Adrenal gland (tissue), 12 donors: ENCODE results near the gene SIL1. TPM values are rescaled to one million over a fixed set of nuclear protein-coding genes. Genes with fewer than 3 reads are reported as not detected.

Experiments used
- DNase-seq, 7 donors: peaks; one replicate each; pipeline ENCODE4 v3.0.0-alpha.2; 2019 to 2020
- H3K27ac ChIP-seq, 5 donors: fragments of 200-600 bp; sonication (generic) in 4 of 5; 1 replicate in 3 of 5; 2 replicates in 2 of 5; pipeline versions ENCODE4 v1.5.1 to v1.8.0; 2016 to 2020; ENCODE audit warnings: mild to moderate bottlenecking in 1 of 5
- H3K27me3 ChIP-seq: fragments of 200-600 bp; 2 replicates; pipeline ENCODE4 v1.8.0; 2021
- H3K36me3 ChIP-seq, 2 donors: fragments of 200-600 bp; replicated peaks in 1 of 2; 1 replicate in 1 of 2; 2 replicates in 1 of 2; pipeline versions ENCODE4 v1.5.1 to v1.8.0; 2018 to 2022
- H3K4me1 ChIP-seq, 2 donors: fragments of 200-600 bp; replicated peaks in 1 of 2; 1 replicate in 1 of 2; 2 replicates in 1 of 2; pipeline versions ENCODE4 v1.5.1 to v1.8.0; 2018 to 2021
- H3K4me3 ChIP-seq, 4 donors: fragments of 200-600 bp; sonication (generic) in 3 of 4; one replicate each; pipeline ENCODE4 v1.5.1; 2016 to 2018
- H3K9me3 ChIP-seq, 3 donors: fragments of 200-600 bp; sonication (generic) in 1 of 3; replicated peaks in 1 of 3; 1 replicate in 2 of 3; 2 replicates in 1 of 3; pipeline versions ENCODE4 v1.5.1 to v1.8.0; 2016 to 2021
- CTCF ChIP-seq, 6 experiments: fragments of 450-650 bp in 4 of 6; fragments of 200-600 bp in 2 of 6; sonication (generic) in 1 of 6; IDR thresholded peaks; 1 replicate in 5 of 6; 2 replicates in 1 of 6; pipeline versions ENCODE4 v1.5.1 to v1.8.0; 2016 to 2021; ENCODE audit warnings: antibody characterized with exemption in 6 of 6, mild to moderate bottlenecking in 2 of 6, moderate library complexity in 1 of 6
- POLR2A ChIP-seq, 2 donors: fragments of 450-650 bp; IDR thresholded peaks; one replicate each; pipeline ENCODE4 v1.6.1; 2017; ENCODE audit warnings: antibody characterized with exemption in 2 of 2, mild to moderate bottlenecking in 2 of 2, moderate library complexity in 1 of 2
- WGBS, 4 donors: extraction: QIAGEN DNeasy Blood & Tissue Kit in 2 of 4; methylation state at CpG; one replicate each; pipeline versions ENCODE4 v1.1.5 to v1.1.7; 2013 to 2017; 5-methylcytosine and 5-hydroxymethylcytosine counted together
- intact Hi-C, 2 donors: fragments of 100-400 bp; cut with DNase I; formaldehyde crosslinking; loops; one replicate each; pipeline versions ENCODE4 v1.14.1 to v1.15.0; 2022 to 2023
- polyA plus RNA-seq, 3 donors: library from polyadenylated mRNA; stranded (reverse); fragments of 200-250 nt in 2 of 3; fragments of 350-450 nt in 1 of 3; fragmentation: Illumina TruSeq in 1 of 3; extraction: RNeasy Lipid Tissue Mini Kit (QIAGEN cat#74804) in 1 of 3; gene quantifications; one replicate each; pipeline ENCODE4 v1.2.3, GENCODE V29; 2013 to 2014
- total RNA-seq, 9 donors: library from RNA; depleted of rRNA in 4 of 9; stranded (reverse); fragments of >200 nt in 4 of 9; fragments of 120-200 nt in 1 of 9; fragmentation: NEBNext Ultra II Directional in 1 of 9; extraction: Animal tissue kit (Norgen Biotek cat#: 25700) in 1 of 9; gene quantifications; one replicate each; pipeline versions ENCODE4 v1.1.0 to v1.2.4, GENCODE V29; 2013 to 2023
- donor health status: healthy with polysubstance abuse.
- donor health status: Bipolar disorder and iron deficiency.
- donor health status: DM: yes; HTN: yes; CAD: no.
- donor health status: DM: no; HTN: no; CAD: no.
- donor health status: DM: no; HTN: no; CAD: no.
- donor health status: DM: yes; HTN: yes; CAD: no.

SIL1 gene
- total and polyA plus RNA-seq, 12 donors = 81.9 to 313 (median 142) TPM

GRCh38 chr5:138985256-138985655 lies 212.9 kb downstream of the SIL1 start:
- H3K36me3 ChIP-seq = no peaks in the 10 kb centered on the region
- WGBS, 4 donors = 80% methylated on average over 4 of the region's 4 CpGs
- intact Hi-C loops = no loop called here
- H3K4me1 ChIP-seq = peaks cover 6 to 28% of the 10 kb centered on the region in 2 donors
- no peak overlapping the region for H3K4me3 ChIP-seq
- TF ChIP-seq CTCF (IDR thresholded peaks at IDR 0.05) (no peak), POLR2A (IDR thresholded peaks at IDR 0.05) (no peak)
- no peaks in the 10 kb centered on the region for H3K27me3 ChIP-seq
- peak in 1 of 7 donors; percentile 38 for DNase-seq
- no peaks in the 10 kb centered on the region for H3K9me3 ChIP-seq
- H3K27ac ChIP-seq = no peak overlapping the region

- Histone ChIP-seq H3K9me3 (no peaks in the 10 kb centered on the region), H3K4me1 (peaks cover 0 to 22% of the 10 kb centered on the region in 2 donors), H3K36me3 (no peaks in the 10 kb centered on the region), H3K4me3 (no peak overlapping the region), H3K27ac (no peak overlapping the region), H3K27me3 (no peaks in the 10 kb centered on the region)
- 91 to 98% (median 93%) methylated on average over 2 of the region's 2 CpGs for WGBS, 4 donors
- TF ChIP-seq CTCF (IDR thresholded peaks at IDR 0.05) (no peak), POLR2A (IDR thresholded peaks at IDR 0.05) (no peak)
- intact Hi-C loops = no loop called here
- DNase-seq = peak in 1 of 7 donors; percentile 34
Measured at GRCh38 chr5:138983984-138984383, 214.2 kb downstream of the SIL1 start.

GRCh38 chr5:138981586-138981985 lies 216.6 kb downstream of the SIL1 start:
- Histone ChIP-seq H3K27me3 (no peaks in the 10 kb centered on the region), H3K4me3 (no peak overlapping the region), H3K9me3 (no peaks in the 10 kb centered on the region), H3K36me3 (no peaks in the 10 kb centered on the region), H3K27ac (no peak overlapping the region), H3K4me1 (peaks cover 0 to 18% of the 10 kb centered on the region in 2 donors)
- no peak for TF ChIP-seq CTCF (IDR thresholded peaks at IDR 0.05)
- TF ChIP-seq POLR2A (IDR thresholded peaks at IDR 0.05) = no peak
- intact Hi-C loops = no loop called here
- WGBS, 4 donors = 54 to 68% (median 58%) methylated on average over 7 of the region's 7 CpGs
- peak in 1 of 7 donors; percentile 52 for DNase-seq

- no peak for TF ChIP-seq CTCF (IDR thresholded peaks at IDR 0.05)
- TF ChIP-seq POLR2A (IDR thresholded peaks at IDR 0.05) = no peak
- WGBS, 4 donors = 90 to 95% (median 93%) methylated on average over 3 of the region's 3 CpGs
- Histone ChIP-seq H3K4me1 (peaks cover 0 to 13% of the 10 kb centered on the region in 2 donors), H3K36me3 (no peaks in the 10 kb centered on the region), H3K9me3 (no peaks in the 10 kb centered on the region), H3K27ac (no peak overlapping the region), H3K27me3 (no peaks in the 10 kb centered on the region), H3K4me3 (no peak overlapping the region)
- peak in 1 of 7 donors; percentile 35 for DNase-seq
- intact Hi-C loops = no loop called here
Measured at GRCh38 chr5:138981131-138981530, 217.0 kb downstream of the SIL1 start.
